HG02763 (cell line): ENCODE measurements around the gene TRIM67.
"Not testable (repeated sequence)": the region's sequence is repeated elsewhere in the genome, so short reads cannot be mapped to it uniquely, and the experiment has no call there.

Experiments used
- ATAC-seq: cut with Tn5 transposase; IDR thresholded peaks from one replicate; pipeline ENCODE4 v1.9.1; 2021; ENCODE audit warnings: mild to moderate bottlenecking, moderate library complexity; ENCODE audit not compliant: unreplicated experiment

TRIM67 gene

GRCh38 chr1:231201979-231202633, 40.2 kb downstream of the TRIM67 start:
- ATAC-seq: no peak

GRCh38 chr1:231203259-231204057, 41.6 kb downstream of the TRIM67 start:
- no peak for ATAC-seq

GRCh38 chr1:231206856-231207255, 45.0 kb downstream of the TRIM67 start:
- no peak for ATAC-seq

- no peak for ATAC-seq
Measured at GRCh38 chr1:231207437-231207836, 45.6 kb downstream of the TRIM67 start.

DNA sequence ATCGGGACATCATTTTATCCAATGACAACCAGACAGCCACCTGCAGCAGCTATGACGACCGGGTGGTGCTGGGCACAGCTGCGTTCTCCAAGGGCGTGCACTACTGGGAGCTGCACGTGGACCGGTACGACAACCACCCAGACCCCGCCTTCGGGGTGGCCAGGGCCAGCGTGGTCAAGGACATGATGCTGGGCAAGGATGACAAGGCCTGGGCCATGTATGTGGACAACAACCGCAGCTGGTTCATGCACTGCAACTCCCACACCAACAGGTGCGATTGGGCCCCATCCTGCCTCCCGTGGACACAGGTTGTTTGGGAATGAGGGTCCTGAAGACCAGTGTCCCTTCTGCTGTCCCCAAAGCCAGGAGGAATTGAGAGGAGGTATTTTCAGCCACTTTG, 47.1 kb downstream of the TRIM67 start:
- ATAC-seq: no peak

DNA sequence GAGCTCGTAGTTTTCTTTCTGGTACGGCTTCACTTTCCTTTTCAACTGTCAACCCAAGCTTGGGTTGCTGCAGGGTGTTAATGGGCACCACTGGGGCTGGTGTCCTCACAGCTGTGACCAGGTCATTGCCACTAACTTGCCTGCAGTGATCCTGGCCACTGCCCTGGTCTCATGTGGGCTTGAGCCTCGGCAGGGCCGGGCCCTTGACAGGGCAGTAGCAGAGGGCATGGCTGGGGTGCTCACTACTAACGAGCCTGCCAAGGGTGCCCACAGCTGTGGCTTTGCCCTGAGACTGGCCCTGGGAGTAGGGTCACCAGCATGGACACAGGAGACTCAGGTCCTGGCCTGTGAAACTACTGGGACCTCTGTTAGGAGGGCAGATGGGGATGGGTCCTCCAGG, 47.7 kb downstream of the TRIM67 start:
- ATAC-seq: no peak

DNA sequence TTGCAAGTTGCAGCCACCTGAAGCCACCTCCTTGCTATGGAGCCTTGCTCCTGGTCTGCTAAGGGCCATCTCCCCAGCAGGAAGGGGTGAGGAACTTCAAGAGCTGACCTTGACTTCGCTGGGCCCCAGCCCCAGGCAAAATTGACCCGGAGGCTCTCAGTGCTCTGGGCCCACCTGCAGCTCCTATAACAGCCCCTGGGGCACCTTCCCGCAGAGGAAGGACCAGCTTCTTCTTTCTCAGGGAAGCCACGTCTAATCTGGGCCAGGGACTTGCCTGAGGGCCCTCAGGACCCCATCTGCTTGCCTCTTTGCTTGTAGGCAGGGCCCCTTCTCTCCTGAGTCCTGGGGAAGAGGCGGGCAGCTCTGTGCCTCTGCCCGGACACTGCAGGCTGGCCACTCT, 48.3 kb downstream of the TRIM67 start:
- no peak for ATAC-seq

DNA sequence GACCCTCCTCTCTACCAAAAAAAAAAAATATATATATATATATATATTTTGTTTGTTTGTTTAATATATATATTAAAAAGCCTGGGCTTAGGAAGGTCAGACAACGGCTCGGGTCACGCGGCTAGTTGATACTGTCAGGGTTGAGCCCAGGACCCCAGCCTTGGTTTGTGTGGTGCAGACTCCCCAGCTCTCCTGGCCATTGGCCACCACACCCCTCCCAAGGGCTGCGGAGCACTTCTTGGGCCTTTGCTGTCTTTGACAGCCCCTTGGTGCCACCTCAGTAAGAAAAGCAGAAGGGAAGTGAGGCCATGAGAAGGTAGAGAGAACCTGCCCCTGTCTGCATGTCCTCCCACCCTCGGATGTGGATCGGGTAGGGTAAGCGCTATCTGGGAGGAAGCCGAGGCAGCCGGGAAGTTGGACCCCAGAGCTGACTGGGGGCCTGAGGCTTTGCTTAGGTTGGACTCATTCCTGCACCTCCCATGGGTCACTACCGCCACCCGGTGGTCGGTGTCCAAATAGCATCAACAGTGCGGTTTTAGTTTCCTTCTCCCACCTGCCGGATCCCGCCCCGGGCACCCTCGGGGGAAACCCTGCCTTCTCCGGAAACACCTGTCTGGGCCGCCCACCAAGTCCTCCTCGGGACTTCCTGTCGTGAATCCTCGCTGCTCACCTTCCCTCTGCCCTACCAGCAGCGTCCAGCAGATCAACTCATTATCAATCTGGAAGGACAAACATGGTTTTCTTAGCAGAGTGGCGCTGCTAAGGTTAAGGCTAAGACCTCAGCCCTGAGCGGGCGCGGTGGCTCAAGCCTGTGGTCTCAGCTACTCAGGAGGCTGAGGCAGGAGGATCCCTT, 49.4 kb downstream of the TRIM67 start:
- ATAC-seq: peak; percentile 87

GRCh38 chr1:231212301-231212700, 50.4 kb downstream of the TRIM67 start:
- not testable (repeated sequence) for ATAC-seq

DNA sequence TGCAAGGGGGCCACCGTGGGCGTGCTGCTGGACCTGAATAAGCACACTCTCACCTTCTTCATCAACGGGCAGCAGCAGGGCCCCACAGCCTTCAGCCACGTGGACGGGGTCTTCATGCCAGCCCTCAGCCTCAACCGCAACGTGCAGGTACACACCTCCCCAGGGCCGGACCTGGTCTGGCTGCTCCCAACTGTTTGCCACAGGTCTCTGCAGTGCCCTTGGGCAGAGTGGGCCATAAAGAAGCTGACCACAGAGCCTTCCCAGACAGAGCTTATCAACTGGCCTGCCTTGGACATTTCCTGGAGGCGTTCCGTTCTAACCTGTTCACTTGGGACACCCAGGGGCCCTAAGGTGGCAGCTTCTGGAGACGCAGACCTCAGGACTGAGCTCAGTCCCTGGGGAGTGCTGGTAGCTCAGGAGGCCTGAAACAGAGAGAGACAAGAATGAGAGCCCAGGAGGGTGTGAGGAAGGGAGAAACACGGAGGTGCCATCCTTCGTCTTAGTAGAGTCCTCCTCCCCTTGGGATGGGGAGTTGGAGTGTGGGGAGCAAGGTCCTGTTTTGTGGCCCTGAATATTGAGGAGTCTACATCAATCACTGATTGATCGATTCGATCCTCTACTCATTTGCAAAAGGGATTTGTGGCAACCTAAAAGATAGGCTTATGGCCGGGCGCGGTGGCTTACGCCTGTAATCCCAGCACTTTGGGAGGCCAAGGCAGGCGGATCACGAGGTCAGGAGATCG, 52.1 kb downstream of the TRIM67 start:
- no peak for ATAC-seq

- peak; percentile 37 for ATAC-seq
Measured at GRCh38 chr1:231214918-231215680, 53.2 kb downstream of the TRIM67 start.

GRCh38 chr1:231215681-231216385, 54.0 kb downstream of the TRIM67 start:
- ATAC-seq: peak; percentile 8

- no peak for ATAC-seq
Measured at GRCh38 chr1:231216498-231216897, 54.6 kb downstream of the TRIM67 start.

DNA sequence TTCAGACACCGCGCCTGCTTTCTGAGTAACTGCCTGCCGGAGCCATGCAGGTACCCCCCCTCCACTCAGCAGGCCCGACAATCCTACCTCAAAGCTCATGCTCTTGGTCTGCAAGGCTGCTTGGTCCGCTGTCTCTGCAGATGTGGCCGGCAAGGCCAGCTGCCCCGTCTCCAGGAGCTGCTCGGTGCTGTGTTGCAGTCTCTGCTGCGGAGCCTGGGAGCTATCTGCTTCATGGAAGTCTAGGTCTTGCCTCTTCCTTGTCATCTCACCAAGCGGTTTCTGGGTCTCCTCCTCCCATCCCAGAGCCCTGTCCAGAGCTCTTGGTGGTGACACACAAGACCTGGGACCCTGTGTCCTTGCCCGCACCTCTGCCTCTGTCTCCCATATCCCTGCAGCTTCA, 55.2 kb downstream of the TRIM67 start:
- no peak for ATAC-seq

- ATAC-seq: no peak
Measured at GRCh38 chr1:231218078-231218477, 56.2 kb downstream of the TRIM67 start.

- ATAC-seq: no peak
Measured at GRCh38 chr1:231219422-231220401, 57.9 kb downstream of the TRIM67 start.

DNA sequence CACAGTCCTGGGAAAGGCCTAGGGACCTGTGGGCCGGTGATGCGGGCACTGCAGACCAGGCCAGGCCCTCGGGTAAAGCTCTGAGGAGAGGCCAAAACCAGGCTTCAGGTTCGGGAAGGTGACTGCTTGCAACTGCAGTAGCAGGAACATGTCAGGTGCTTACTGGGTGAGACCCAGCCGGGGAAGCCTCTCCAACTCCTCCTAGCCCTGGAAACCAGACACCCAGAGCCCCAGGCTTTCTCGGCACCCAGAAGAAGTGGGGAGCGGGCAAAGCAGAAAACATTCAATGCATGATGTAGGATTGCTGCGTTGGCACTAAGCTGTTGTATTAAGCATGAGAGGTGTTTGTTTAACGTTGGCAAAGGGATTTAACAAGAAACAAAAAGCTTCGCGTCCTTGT, 58.9 kb downstream of the TRIM67 start:
- ATAC-seq: no peak

GRCh38 chr1:231226156-231226555, 64.3 kb downstream of the TRIM67 start:
- no peak for ATAC-seq
